OCI-LY7 (cell line): ENCODE results near the gene CSNK2A2. TPM values are rescaled to one million over a fixed set of nuclear protein-coding genes. Genes with fewer than 3 reads are reported as not detected.

ENCODE experiments used
- BruUV-seq: library from RNA; stranded (reverse); fragments of 400-500 nt; replicated peaks from 2 replicates; lab custom pipeline; 2021; lab: Mats Ljungman, UMichigan
- CTCF ChIA-PET: fragments of 300-600 bp; sonication (Branson Sonifier 250); formaldehyde crosslinking; loops from one replicate; lab custom pipeline; 2022; ENCODE audit warnings: antibody characterized with exemption; ENCODE audit not compliant: unreplicated experiment; lab: Charles Lee
- POLR2A ChIA-PET: fragments of 300-600 bp; sonication (Branson Sonifier 250); formaldehyde crosslinking; loops from one replicate; lab custom pipeline; 2022; ENCODE audit warnings: antibody characterized with exemption; lab: Charles Lee
- DNase-seq: peaks from one replicate; pipeline ENCODE4 v3.0.0-alpha.2; 2015; ENCODE audit warnings: low spot score
- H2AFZ ChIP-seq: fragments of 200-600 bp; sonication (generic), shearing (Covaris generic); 2 replicates; pipeline ENCODE4 v1.6.1; 2014; ENCODE audit warnings: mild to moderate bottlenecking, antibody characterized with exemption, low read length, moderate library complexity
- H3K27ac ChIP-seq: fragments of 200-600 bp; sonication (generic); 2 replicates; pipeline ENCODE4 v1.5.1; 2014; ENCODE audit warnings: mixed run types, low read depth, mild to moderate bottlenecking, moderate library complexity, low read length, inconsistent platforms; ENCODE audit not compliant: poor library complexity, severe bottlenecking
- H3K36me3 ChIP-seq: fragments of 200-600 bp; sonication (generic); 2 replicates; pipeline ENCODE4 v1.6.1; 2014; ENCODE audit warnings: mild to moderate bottlenecking, antibody characterized with exemption, low read length, moderate library complexity, mixed read lengths; ENCODE audit not compliant: insufficient read depth
- H3K4me1 ChIP-seq: fragments of 200-600 bp; sonication (generic); 2 replicates; pipeline ENCODE4 v1.5.1; 2014; ENCODE audit warnings: mild to moderate bottlenecking, low read length; ENCODE audit not compliant: insufficient read depth, poor library complexity, severe bottlenecking
- H3K4me2 ChIP-seq: fragments of 200-600 bp; sonication (generic); 2 replicates; pipeline ENCODE4 v1.6.1; 2014; ENCODE audit warnings: mild to moderate bottlenecking, low read length
- H3K4me3 ChIP-seq: fragments of 200-600 bp; sonication (generic); 2 replicates; pipeline ENCODE4 v1.5.1; 2014; ENCODE audit warnings: mild to moderate bottlenecking, low read depth, low read length; ENCODE audit not compliant: poor library complexity, severe bottlenecking
- H3K79me2 ChIP-seq: fragments of 200-600 bp; sonication (generic); 2 replicates; pipeline ENCODE4 v1.6.1; 2016; ENCODE audit warnings: low read depth, mild to moderate bottlenecking, low read length, moderate library complexity, mixed read lengths; ENCODE audit not compliant: insufficient read depth
- H3K9me2 ChIP-seq: fragments of 200-600 bp; sonication (generic); 2 replicates; pipeline ENCODE4 v1.6.1; 2016; ENCODE audit warnings: mild to moderate bottlenecking, low read length, mixed read lengths; ENCODE audit not compliant: insufficient read depth
- H3K9me3 ChIP-seq: fragments of 200-600 bp; sonication (generic); 2 replicates; pipeline ENCODE4 v1.6.1; 2014; ENCODE audit warnings: mild to moderate bottlenecking, mixed run types, low read length, mixed read lengths
- H4K20me1 ChIP-seq: fragments of 200-600 bp; sonication (generic); 2 replicates; pipeline ENCODE4 v1.6.1; 2014; ENCODE audit warnings: mild to moderate bottlenecking, antibody characterized with exemption, low read length, moderate library complexity, mixed read lengths; ENCODE audit not compliant: insufficient read depth
- CTCF ChIP-seq: fragments of 200-600 bp; sonication (generic); conservative IDR thresholded peaks from 2 replicates; pipeline ENCODE4 v1.5.1; 2014; ENCODE audit warnings: mild to moderate bottlenecking, antibody characterized with exemption, low read length, moderate library complexity, mixed read lengths
- EZH2phosphoT487 ChIP-seq: fragments of 200-600 bp; sonication (generic); IDR thresholded peaks from 2 replicates; pipeline ENCODE4 v1.6.1; 2018; ENCODE audit warnings: low read depth, borderline replicate concordance, mild to moderate bottlenecking, mixed run types, antibody characterized with exemption, low read length, moderate library complexity, mixed read lengths
- intact Hi-C: fragments of 100-400 bp; cut with micrococcal nuclease; formaldehyde crosslinking; loops from one replicate; pipeline ENCODE4 v1.10.0; 2022; ENCODE audit not compliant: unreplicated experiment
- total RNA-seq, 2 experiments: library from RNA; depleted of rRNA in 1 of 2; stranded (reverse); fragments of >200 nt in 1 of 2; shearing (Covaris generic) in 1 of 2; gene quantifications; 2 replicates each; pipeline ENCODE4 v1.2.3, GENCODE V29; 2014 to 2022

CSNK2A2 gene
- total RNA-seq, 2 experiments from 2014 or later, result 28.7 to 106 TPM

DNA sequence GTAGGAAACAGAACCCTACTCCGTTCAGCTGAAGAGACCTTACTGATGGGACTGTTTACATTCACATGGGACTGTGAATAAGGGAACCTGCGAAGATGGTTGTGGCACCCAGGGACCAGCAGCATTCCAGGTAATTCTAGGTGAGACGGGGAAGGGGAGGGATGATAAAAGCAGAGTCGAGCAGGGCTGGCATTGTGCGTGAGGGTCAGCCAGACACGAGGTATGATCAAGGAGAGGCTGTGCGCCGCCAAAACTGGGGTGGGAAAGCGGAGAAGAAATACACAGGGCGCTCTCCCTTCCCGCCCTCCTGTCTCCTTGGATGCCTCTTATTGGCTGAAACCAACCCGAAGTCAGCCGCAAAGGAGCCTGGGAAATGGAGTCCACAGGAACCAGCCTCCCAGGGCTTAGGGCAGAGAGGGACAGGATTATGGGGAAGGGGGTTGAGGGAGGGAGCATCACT, 38.4 kb upstream of the CSNK2A2 start:
- H3K27ac ChIP-seq, result no peak overlapping the region
- no TSS peak for BruUV-seq
- H3K4me2 ChIP-seq, result peak overlapping the region; percentile 86
- no peak for TF ChIP-seq CTCF
- no peak for TF ChIP-seq EZH2phosphoT487
- H3K4me1 ChIP-seq, result peaks cover 5% of the 10 kb centered on the region
- POLR2A ChIA-PET, result no interaction called here
- no peaks in the 10 kb centered on the region for H3K9me3 ChIP-seq
- H3K79me2 ChIP-seq, result no peaks in the 10 kb centered on the region
- H3K36me3 ChIP-seq, result no peaks in the 10 kb centered on the region
- H3K4me3 ChIP-seq, result peak overlapping the region; percentile 67
- no peaks in the 10 kb centered on the region for H3K9me2 ChIP-seq
- H2AFZ ChIP-seq, result peak overlapping the region; percentile 99
- no peaks in the 10 kb centered on the region for H4K20me1 ChIP-seq
- intact Hi-C loops, result no loop called here
- peak; percentile 78 for DNase-seq
- CTCF ChIA-PET, result no interaction called here

- H3K79me2 ChIP-seq, result no peaks in the 10 kb centered on the region
- H4K20me1 ChIP-seq, result no peaks in the 10 kb centered on the region
- peak overlapping the region; percentile 67 for H3K4me3 ChIP-seq
- H3K36me3 ChIP-seq, result no peaks in the 10 kb centered on the region
- TF ChIP-seq EZH2phosphoT487 (no peak), CTCF (no peak)
- H3K4me1 ChIP-seq, result peaks cover 5% of the 10 kb centered on the region
- no peaks in the 10 kb centered on the region for H3K9me3 ChIP-seq
- no TSS peak for BruUV-seq
- H3K27ac ChIP-seq, result no peak overlapping the region
- no peaks in the 10 kb centered on the region for H3K9me2 ChIP-seq
- H2AFZ ChIP-seq, result peak overlapping the region; percentile 99
- H3K4me2 ChIP-seq, result peak overlapping the region; percentile 86
- ChIA-PET POLR2A (no interaction called here), CTCF (no interaction called here)
- no peak for DNase-seq
- intact Hi-C loops, result no loop called here
Observed at GRCh38 chr16:58235663-58236062, 37.8 kb upstream of the CSNK2A2 start.

GRCh38 chr16:58234831-58235595, 37.1 kb upstream of the CSNK2A2 start:
- Histone ChIP-seq H3K4me2 (no peak overlapping the region), H3K4me3 (no peak overlapping the region), H3K9me2 (no peaks in the 10 kb centered on the region), H3K79me2 (no peaks in the 10 kb centered on the region), H4K20me1 (no peaks in the 10 kb centered on the region), H3K36me3 (no peaks in the 10 kb centered on the region), H3K9me3 (no peaks in the 10 kb centered on the region), H2AFZ (no peak overlapping the region), H3K27ac (no peak overlapping the region), H3K4me1 (peaks cover 5% of the 10 kb centered on the region)
- ChIA-PET CTCF (interaction anchor here (0.5 kb wide), 1 partner anchor 21 kb away, joined by 5 read pairs; no protein-coding TSS in a partner anchor), POLR2A (no interaction called here)
- no TSS peak for BruUV-seq
- no peak for DNase-seq
- TF ChIP-seq CTCF (no peak), EZH2phosphoT487 (no peak)
- intact Hi-C loops, result no loop called here
